GM23248 (cell line): ENCODE data around the gene MTA3. TPM values are rescaled to one million over a fixed set of nuclear protein-coding genes. Genes with fewer than 3 reads are reported as not detected.

Experiments
- DNase-seq: peaks from one replicate; pipeline ENCODE4 v3.0.0-alpha.2; 2015
- H2AFZ ChIP-seq: fragments of 200-600 bp; sonication (generic); 2 replicates; pipeline ENCODE4 v1.6.1; 2016; ENCODE audit warnings: antibody characterized with exemption
- H3F3A ChIP-seq: fragments of 200-600 bp; sonication (generic); 2 replicates; pipeline ENCODE4 v1.6.1; 2016; ENCODE audit warnings: mild to moderate bottlenecking, antibody characterized with exemption, mixed run types; ENCODE audit not compliant: insufficient read depth
- H3K27ac ChIP-seq: fragments of 200-600 bp; sonication (generic); 2 replicates; pipeline ENCODE4 v1.5.1; 2016; ENCODE audit warnings: mild to moderate bottlenecking
- H3K27me3 ChIP-seq: fragments of 200-600 bp; sonication (generic); replicated peaks from 2 replicates; pipeline ENCODE4 v1.6.1; 2016; ENCODE audit warnings: mild to moderate bottlenecking; ENCODE audit not compliant: insufficient read depth
- H3K36me3 ChIP-seq: fragments of 200-600 bp; sonication (generic); 2 replicates; pipeline ENCODE4 v1.6.1; 2016; ENCODE audit warnings: low read depth, mild to moderate bottlenecking
- H3K4me1 ChIP-seq: fragments of 200-600 bp; sonication (generic); 2 replicates; pipeline ENCODE4 v1.6.1; 2016; ENCODE audit warnings: mild to moderate bottlenecking; ENCODE audit not compliant: insufficient read depth
- H3K4me2 ChIP-seq: fragments of 200-600 bp; sonication (generic); one replicate; pipeline ENCODE4 v1.6.1; 2016; ENCODE audit warnings: mild to moderate bottlenecking; ENCODE audit not compliant: unreplicated experiment
- H3K4me3 ChIP-seq: fragments of 200-600 bp; sonication (generic); 2 replicates; pipeline ENCODE4 v1.5.1; 2016; ENCODE audit warnings: mild to moderate bottlenecking
- H3K79me2 ChIP-seq: fragments of 200-600 bp; sonication (generic); 2 replicates; pipeline ENCODE4 v1.6.1; 2016; ENCODE audit warnings: mild to moderate bottlenecking; ENCODE audit not compliant: insufficient read depth
- H3K9ac ChIP-seq: fragments of 200-600 bp; sonication (generic); 2 replicates; pipeline ENCODE4 v1.6.1; 2016; ENCODE audit warnings: mild to moderate bottlenecking
- H3K9me2 ChIP-seq: fragments of 200-600 bp; sonication (generic); 2 replicates; pipeline ENCODE4 v1.6.1; 2016; ENCODE audit warnings: mixed run types, mild to moderate bottlenecking, moderate library complexity; ENCODE audit not compliant: insufficient read depth
- H3K9me3 ChIP-seq: fragments of 200-600 bp; sonication (generic); one replicate; pipeline ENCODE4 v1.6.1; 2017; ENCODE audit warnings: low read depth
- H4K20me1 ChIP-seq: fragments of 200-600 bp; sonication (generic); 2 replicates; pipeline ENCODE4 v1.6.0; 2016; ENCODE audit not compliant: insufficient read depth
- EZH2 ChIP-seq: fragments of 200-600 bp; sonication (generic); IDR thresholded peaks from 2 replicates; pipeline ENCODE4 v1.6.1; 2018; ENCODE audit warnings: antibody characterized with exemption, mild to moderate bottlenecking; ENCODE audit not compliant: insufficient read depth, poor library complexity, severe bottlenecking
- EZH2phosphoT487 ChIP-seq: fragments of 200-600 bp; sonication (generic); IDR thresholded peaks from 2 replicates; pipeline ENCODE4 v1.6.1; 2018; ENCODE audit warnings: antibody characterized with exemption, moderate library complexity, mild to moderate bottlenecking, low read depth; ENCODE audit not compliant: insufficient read depth
- WGBS, 2 experiments: methylation state at CpG; one replicate each; pipeline ENCODE4 v1.1.6; 2015 to 2017; ENCODE audit warnings: low lambda C conversion rate in 2 of 2, low coverage in 1 of 2; ENCODE audit errors: missing lambda C conversion rate in 2 of 2; 5-methylcytosine and 5-hydroxymethylcytosine counted together
- in situ Hi-C: fragments of 300-500 bp; cut with MboI; formaldehyde crosslinking; loops from 2 replicates; pipeline ENCODE4 v1.15.0; 2020
- polyA plus RNA-seq: library from polyadenylated mRNA; unstranded; fragments of >200 nt; fragmentation: Nextera tagmentation; extraction: Ambion mirVana; gene quantifications from 2 replicates; pipeline ENCODE4 v1.2.1, GENCODE V29; 2016
- total RNA-seq: library from RNA; depleted of rRNA; stranded (reverse); fragments of >200 nt; shearing (Covaris generic); gene quantifications from 2 replicates; pipeline ENCODE4 v1.2.3, GENCODE V29; 2014

Gene MTA3
- total and polyA plus RNA-seq, 2 experiments from 2014 or later, result 25.7 to 29.7 TPM

DNA sequence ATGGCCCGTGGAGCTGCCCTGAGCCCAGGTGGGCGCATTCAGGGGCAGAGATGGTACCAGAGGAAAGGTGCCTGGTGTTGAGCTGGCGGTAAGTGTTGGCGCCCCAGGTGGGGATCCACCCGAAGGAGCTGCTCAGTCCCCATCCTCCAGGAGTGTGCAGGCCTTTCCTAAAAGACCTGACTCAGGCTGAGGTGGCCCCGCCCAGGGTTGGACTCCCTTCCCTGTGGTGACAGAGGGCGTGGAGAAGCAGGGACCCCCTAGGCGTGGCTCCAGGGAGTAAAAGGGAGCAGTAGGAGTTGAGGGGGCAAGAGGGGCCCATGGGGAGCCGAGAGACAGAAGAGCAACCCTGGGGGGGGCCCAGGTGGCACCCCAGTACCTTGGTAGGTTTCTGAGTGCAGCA lies 193.1 kb downstream of the MTA3 start:
- Histone ChIP-seq H3K4me1 (no peaks in the 10 kb centered on the region), H3K9me3 (no peaks in the 10 kb centered on the region), H3K4me2 (no peak overlapping the region), H3K27ac (no peak overlapping the region), H3K27me3 (no peaks in the 10 kb centered on the region), H4K20me1 (no peaks in the 10 kb centered on the region), H3F3A (no peaks in the 10 kb centered on the region), H3K4me3 (no peak overlapping the region), H3K79me2 (no peaks in the 10 kb centered on the region), H3K9ac (no peak overlapping the region), H2AFZ (no peak overlapping the region), H3K36me3 (no peaks in the 10 kb centered on the region), H3K9me2 (no peaks in the 10 kb centered on the region)
- TF ChIP-seq EZH2phosphoT487 (no peak), EZH2 (no peak)
- DNase-seq, result no peak
- WGBS, 2 experiments, result 89 to 90% methylated on average over 8 to 9 of the region's 9 CpGs
- in situ Hi-C loops, result no loop called here

DNA sequence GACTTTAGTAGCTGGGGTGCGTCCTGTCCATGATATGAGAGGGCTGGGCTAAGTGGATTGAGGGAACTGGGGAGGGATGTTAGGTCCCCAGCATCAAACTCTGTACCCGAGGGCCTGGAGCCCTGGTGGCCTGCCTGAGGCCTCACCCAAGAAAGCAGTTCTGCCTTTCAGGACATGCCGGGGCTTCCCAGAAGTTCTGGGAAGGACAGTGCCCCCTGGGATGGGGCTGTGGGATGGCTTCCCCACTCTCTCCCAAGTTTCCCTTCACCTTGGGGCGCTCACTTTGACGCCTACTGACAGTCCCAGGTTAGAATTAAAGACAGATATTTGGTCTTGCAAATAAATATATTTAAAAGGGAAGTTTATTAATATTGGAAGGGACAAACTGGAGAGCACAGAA lies 193.7 kb downstream of the MTA3 start:
- Histone ChIP-seq H2AFZ (no peak overlapping the region), H3K27ac (no peak overlapping the region), H3K36me3 (no peaks in the 10 kb centered on the region), H3K4me2 (no peak overlapping the region), H3K9me2 (no peaks in the 10 kb centered on the region), H3K4me3 (no peak overlapping the region), H4K20me1 (no peaks in the 10 kb centered on the region), H3K9me3 (no peaks in the 10 kb centered on the region), H3K9ac (no peak overlapping the region), H3K79me2 (no peaks in the 10 kb centered on the region), H3K4me1 (no peaks in the 10 kb centered on the region), H3K27me3 (no peaks in the 10 kb centered on the region), H3F3A (no peaks in the 10 kb centered on the region)
- 85 to 90% methylated on average over 5 of the region's 5 CpGs for WGBS, 2 experiments
- DNase-seq, result no peak
- in situ Hi-C loops, result no loop called here
- no peak for TF ChIP-seq EZH2phosphoT487
- TF ChIP-seq EZH2, result no peak

DNA sequence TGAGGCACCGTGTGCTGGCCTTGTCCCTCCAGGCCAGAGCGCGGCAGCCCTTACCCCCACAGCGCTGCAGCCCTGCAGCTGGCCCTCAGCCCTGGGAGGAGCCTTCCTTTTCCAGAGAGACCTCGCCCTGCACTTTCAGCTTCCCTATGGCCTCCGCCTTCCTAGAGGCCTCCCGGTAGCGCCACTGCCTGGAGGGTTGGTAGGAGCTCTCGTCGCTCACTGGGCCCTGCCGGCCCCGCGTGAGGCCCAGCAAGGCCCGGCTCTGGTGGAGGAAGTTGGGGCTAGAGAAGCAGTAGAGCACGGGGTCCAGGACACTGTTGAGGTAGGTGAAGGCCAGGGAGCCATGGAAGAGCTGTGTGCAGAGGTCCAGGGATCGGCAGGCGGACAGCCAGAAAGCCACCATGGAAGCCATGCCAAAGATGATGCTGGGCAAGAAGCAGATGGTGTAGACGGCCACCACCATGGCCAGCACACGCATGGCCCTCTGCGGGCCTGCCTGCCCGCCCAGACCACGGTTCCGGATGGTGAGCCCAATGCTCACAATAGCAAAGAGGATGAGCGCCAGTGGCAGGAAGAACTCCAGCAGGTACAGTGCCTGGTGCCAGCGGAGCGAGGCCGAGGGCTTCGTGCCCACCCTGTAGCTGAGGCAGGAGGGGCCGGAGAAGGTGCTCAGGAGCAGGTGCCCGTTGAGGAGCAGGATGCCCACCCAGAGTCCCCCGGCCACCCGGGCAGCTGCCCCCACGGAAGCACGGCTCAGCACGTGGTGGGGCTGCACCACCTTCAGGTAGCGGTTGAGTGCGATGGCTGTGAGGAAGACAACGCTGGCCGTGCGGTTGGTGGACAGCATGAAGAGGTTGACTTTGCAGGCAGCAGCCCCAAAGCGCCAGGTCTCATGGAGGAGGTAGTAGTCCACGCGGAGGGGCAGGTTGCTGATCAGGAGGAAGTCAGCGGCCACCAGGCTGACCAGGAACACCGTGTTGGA lies 194.7 kb downstream of the MTA3 start:
- 92% methylated on average over 42 to 45 of the region's 45 CpGs for WGBS, 2 experiments
- H3K79me2 ChIP-seq, result no peaks in the 10 kb centered on the region
- no peak overlapping the region for H2AFZ ChIP-seq
- no peaks in the 10 kb centered on the region for H3K9me2 ChIP-seq
- in situ Hi-C loops, result no loop called here
- no peak for TF ChIP-seq EZH2
- TF ChIP-seq EZH2phosphoT487, result no peak
- H3K4me1 ChIP-seq, result no peaks in the 10 kb centered on the region
- H3K27ac ChIP-seq, result no peak overlapping the region
- H4K20me1 ChIP-seq, result no peaks in the 10 kb centered on the region
- no peaks in the 10 kb centered on the region for H3K36me3 ChIP-seq
- no peaks in the 10 kb centered on the region for H3K27me3 ChIP-seq
- no peak for DNase-seq
- no peaks in the 10 kb centered on the region for H3F3A ChIP-seq
- H3K4me3 ChIP-seq, result no peak overlapping the region
- no peak overlapping the region for H3K4me2 ChIP-seq
- H3K9ac ChIP-seq, result no peak overlapping the region
- no peaks in the 10 kb centered on the region for H3K9me3 ChIP-seq

DNA sequence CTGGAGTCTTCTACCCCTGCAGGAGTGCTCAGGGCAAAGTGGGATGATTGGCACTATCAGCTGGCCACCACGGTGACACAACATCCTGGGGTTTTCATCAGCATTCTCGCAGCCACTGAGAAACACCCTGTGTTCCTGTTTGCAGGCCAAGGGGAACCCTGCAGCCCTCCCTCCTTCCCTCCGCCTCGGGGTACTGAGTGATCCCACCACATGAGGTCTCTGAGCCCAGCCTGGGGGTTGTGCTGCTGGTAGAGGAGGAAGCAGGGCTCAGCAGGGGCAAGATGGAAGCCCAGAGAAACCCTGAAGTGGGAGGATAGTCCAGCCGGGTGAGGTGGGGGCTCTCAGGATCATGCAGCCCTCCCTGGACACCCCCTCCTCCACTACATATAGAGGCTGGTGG lies 195.7 kb downstream of the MTA3 start, which contains the start of gene OXER1:
TSS of gene OXER1 (minus strand) at position 40 of the 400 bp plus-strand sequence. CDS start 73 bp downstream, outside the sequence.
- H3F3A ChIP-seq, result no peaks in the 10 kb centered on the region
- no peak within 1 kb of the TSS for H3K4me3 ChIP-seq
- H2AFZ ChIP-seq, result no peak within 1 kb of the TSS
- H3K27ac ChIP-seq, result no peak within 1 kb of the TSS
- H3K4me2 ChIP-seq, result no peak within 1 kb of the TSS
- no peaks in the 10 kb centered on the region for H3K9me3 ChIP-seq
- TF ChIP-seq EZH2phosphoT487 (no peak), EZH2 (no peak)
- no peak for DNase-seq
- no peaks in the 10 kb centered on the region for H3K36me3 ChIP-seq
- H4K20me1 ChIP-seq, result no peaks in the 10 kb centered on the region
- H3K9me2 ChIP-seq, result no peaks in the 10 kb centered on the region
- no peaks in the 10 kb centered on the region for H3K27me3 ChIP-seq
- in situ Hi-C loops, result no loop called here
- WGBS, 2 experiments, result 47 to 59% methylated on average over 4 to 5 of the region's 5 CpGs
- H3K4me1 ChIP-seq, result no peaks in the 10 kb centered on the region
- no peaks in the 10 kb centered on the region for H3K79me2 ChIP-seq
- H3K9ac ChIP-seq, result no peak within 1 kb of the TSS
